Neural cell (in vitro differentiated cells): ENCODE results near the gene HERPUD1. TPM values are rescaled to one million over a fixed set of nuclear protein-coding genes. Genes with fewer than 3 reads are reported as not detected.

Experiments used
- H2AFZ ChIP-seq: fragments of 200-600, 300-800 bp; sonication (generic), shearing (Covaris generic); 2 replicates; pipeline ENCODE4 v1.6.0; 2014; ENCODE audit warnings: low read depth, mild to moderate bottlenecking, antibody characterized with exemption, low read length, moderate library complexity
- H3F3A ChIP-seq: fragments of 200-600 bp; shearing (Covaris generic); 2 replicates; pipeline ENCODE4 v1.6.1; 2016; ENCODE audit warnings: mild to moderate bottlenecking, moderate library complexity, mixed read lengths, antibody characterized with exemption, low read length; ENCODE audit not compliant: insufficient read depth, poor library complexity, severe bottlenecking
- H3K27ac ChIP-seq: fragments of 200-600, 300-800 bp; sonication (generic), shearing (Covaris generic); 2 replicates; pipeline ENCODE4 v1.5.1; 2014; ENCODE audit warnings: mild to moderate bottlenecking, low read length, moderate library complexity
- H3K27me3 ChIP-seq: fragments of 300-800, 200-600 bp; sonication (generic), shearing (Covaris generic); 2 replicates; pipeline ENCODE4 v1.6.0; 2014; ENCODE audit warnings: mild to moderate bottlenecking, low read depth, low read length, moderate library complexity; ENCODE audit not compliant: insufficient read depth
- H3K36me3 ChIP-seq: fragments of 300-800, 200-600 bp; sonication (generic), shearing (Covaris generic); 2 replicates; pipeline ENCODE4 v1.5.1; 2014; ENCODE audit warnings: mild to moderate bottlenecking, antibody characterized with exemption, low read length, moderate library complexity; ENCODE audit not compliant: insufficient read depth
- H3K4me2 ChIP-seq: fragments of 300-800, 200-600 bp; sonication (generic), shearing (Covaris generic); 2 replicates; pipeline ENCODE4 v1.6.0; 2014; ENCODE audit warnings: mild to moderate bottlenecking, low read length
- H3K4me3 ChIP-seq: fragments of 300-800, 200-600 bp; sonication (generic), shearing (Covaris generic); 2 replicates; pipeline ENCODE4 v1.5.1; 2014; ENCODE audit warnings: mild to moderate bottlenecking, low read length, moderate library complexity
- H3K79me2 ChIP-seq: fragments of 200-600 bp; shearing (Covaris generic); replicated peaks from 2 replicates; pipeline ENCODE4 v1.6.0; 2014; ENCODE audit warnings: mild to moderate bottlenecking, low read length, moderate library complexity; ENCODE audit not compliant: insufficient read depth
- H3K9ac ChIP-seq: fragments of 300-800, 200-600 bp; sonication (generic), shearing (Covaris generic); 2 replicates; pipeline ENCODE4 v1.6.1; 2016; ENCODE audit warnings: mild to moderate bottlenecking, low read length, mixed read lengths
- H3K9me2 ChIP-seq: fragments of 200-600 bp; shearing (Covaris generic); 2 replicates; pipeline ENCODE4 v1.6.1; 2016; ENCODE audit warnings: mild to moderate bottlenecking, low read length, mixed read lengths; ENCODE audit not compliant: insufficient read depth
- H3K9me3 ChIP-seq: fragments of 200-600, 300-800 bp; sonication (generic), shearing (Covaris generic); 2 replicates; pipeline ENCODE4 v1.6.1; 2016; ENCODE audit warnings: mild to moderate bottlenecking, mixed run types, low read length, moderate library complexity, mixed read lengths
- H4K20me1 ChIP-seq: fragments of 200-600 bp; shearing (Covaris generic); 2 replicates; pipeline ENCODE4 v1.6.1; 2016; ENCODE audit warnings: mild to moderate bottlenecking, mixed run types; ENCODE audit not compliant: insufficient read depth
- EP300 ChIP-seq: fragments of 450-650 bp; conservative IDR thresholded peaks from 2 replicates; pipeline ENCODE4 v1.6.1; 2014; ENCODE audit warnings: antibody characterized with exemption, mild to moderate bottlenecking, moderate library complexity; ENCODE audit not compliant: poor library complexity, severe bottlenecking
- EZH2 ChIP-seq: fragments of 200-600, 300-800 bp; shearing (Covaris generic), sonication (generic); IDR thresholded peaks from 2 replicates; pipeline ENCODE4 v1.6.1; 2014; ENCODE audit warnings: antibody characterized with exemption, low read length, borderline replicate concordance, mild to moderate bottlenecking; ENCODE audit not compliant: insufficient read depth, poor library complexity, severe bottlenecking
- MXI1 ChIP-seq: fragments of 450-650 bp; conservative IDR thresholded peaks from 2 replicates; pipeline ENCODE4 v1.6.1; 2014; ENCODE audit warnings: antibody characterized with exemption, mild to moderate bottlenecking; ENCODE audit not compliant: poor library complexity, severe bottlenecking
- POLR2AphosphoS5 ChIP-seq: IDR thresholded peaks from 2 replicates; pipeline ENCODE4 v1.6.1; 2012
- RAD21 ChIP-seq: fragments of 450-650 bp; conservative IDR thresholded peaks from 2 replicates; pipeline ENCODE4 v1.6.1; 2014; ENCODE audit warnings: antibody characterized with exemption, mild to moderate bottlenecking, moderate library complexity
- SMC3 ChIP-seq: fragments of 450-650 bp; conservative IDR thresholded peaks from 2 replicates; pipeline ENCODE4 v1.6.1; 2014; ENCODE audit warnings: antibody characterized with exemption, mild to moderate bottlenecking, moderate library complexity; ENCODE audit not compliant: poor library complexity
- TAF1 ChIP-seq: IDR thresholded peaks from 2 replicates; pipeline ENCODE4 v1.6.1; 2012; ENCODE audit warnings: low read depth
- polyA plus RNA-seq: library from polyadenylated mRNA; depleted of rRNA; stranded (reverse); fragments of >200 nt; gene quantifications from 2 replicates; pipeline ENCODE4 v1.2.3, GENCODE V29; 2014
- TF ChIP-seq, protein P1 (sequence below): IDR thresholded peaks from 2 replicates; pipeline ENCODE4 v1.6.1; 2012; ENCODE audit warnings: borderline replicate concordance
- TF ChIP-seq, protein P2 (sequence below): fragments of 450-650 bp; IDR thresholded peaks from 2 replicates; pipeline ENCODE4 v1.5.1; 2014; ENCODE audit warnings: antibody characterized with exemption, mild to moderate bottlenecking, moderate library complexity; ENCODE audit not compliant: poor library complexity, severe bottlenecking

HERPUD1 gene
- polyA plus RNA-seq, 1 donor from 2014 or later, result 76.0 TPM

DNA sequence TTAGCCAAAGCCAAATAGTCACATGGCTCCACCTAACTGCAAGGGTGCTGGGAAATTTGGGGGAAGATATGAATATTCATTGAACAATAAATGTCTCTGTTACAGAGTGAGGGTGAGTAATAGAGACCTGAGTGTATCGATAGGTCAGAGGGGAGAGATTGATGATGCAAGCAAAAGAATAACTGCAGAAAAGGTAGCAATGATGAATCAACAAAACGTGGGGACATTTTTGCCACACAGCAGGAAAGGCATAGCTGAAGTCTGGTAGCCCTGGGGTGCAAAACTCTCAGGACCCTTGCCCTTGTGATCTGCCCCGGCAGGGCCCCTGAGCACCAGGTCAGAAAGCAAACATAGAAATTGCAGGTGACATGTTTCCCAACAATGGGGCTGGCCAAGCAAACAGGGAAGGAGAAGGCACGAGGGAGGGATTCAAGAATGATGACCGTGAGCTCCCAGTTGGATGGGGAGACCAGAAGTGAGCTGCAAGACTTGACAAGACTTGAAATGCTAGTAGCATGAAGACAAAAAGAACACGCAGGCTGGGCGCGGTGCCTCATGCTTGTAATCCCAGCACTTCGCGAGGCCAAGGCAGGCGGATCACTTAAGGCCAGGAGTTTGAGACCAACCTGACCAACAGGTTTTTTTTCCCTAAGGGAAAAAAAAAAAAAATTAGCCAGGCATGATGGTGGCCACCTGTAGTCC lies 12.7 kb upstream of the HERPUD1 start:
- Histone ChIP-seq H3K27ac (no peak overlapping the region), H3K79me2 (no peaks in the 10 kb centered on the region), H3F3A (no peaks in the 10 kb centered on the region), H3K4me2 (no peak overlapping the region), H3K9ac (no peak overlapping the region), H3K9me2 (no peaks in the 10 kb centered on the region), H3K27me3 (no peaks in the 10 kb centered on the region), H3K4me3 (no peak overlapping the region), H3K36me3 (no peaks in the 10 kb centered on the region), H4K20me1 (no peaks in the 10 kb centered on the region), H3K9me3 (no peaks in the 10 kb centered on the region), H2AFZ (no peak overlapping the region)
- TF ChIP-seq MXI1 (no peak), POLR2AphosphoS5 (no peak), EP300 (no peak)
- TF ChIP-seq, protein P1, sequence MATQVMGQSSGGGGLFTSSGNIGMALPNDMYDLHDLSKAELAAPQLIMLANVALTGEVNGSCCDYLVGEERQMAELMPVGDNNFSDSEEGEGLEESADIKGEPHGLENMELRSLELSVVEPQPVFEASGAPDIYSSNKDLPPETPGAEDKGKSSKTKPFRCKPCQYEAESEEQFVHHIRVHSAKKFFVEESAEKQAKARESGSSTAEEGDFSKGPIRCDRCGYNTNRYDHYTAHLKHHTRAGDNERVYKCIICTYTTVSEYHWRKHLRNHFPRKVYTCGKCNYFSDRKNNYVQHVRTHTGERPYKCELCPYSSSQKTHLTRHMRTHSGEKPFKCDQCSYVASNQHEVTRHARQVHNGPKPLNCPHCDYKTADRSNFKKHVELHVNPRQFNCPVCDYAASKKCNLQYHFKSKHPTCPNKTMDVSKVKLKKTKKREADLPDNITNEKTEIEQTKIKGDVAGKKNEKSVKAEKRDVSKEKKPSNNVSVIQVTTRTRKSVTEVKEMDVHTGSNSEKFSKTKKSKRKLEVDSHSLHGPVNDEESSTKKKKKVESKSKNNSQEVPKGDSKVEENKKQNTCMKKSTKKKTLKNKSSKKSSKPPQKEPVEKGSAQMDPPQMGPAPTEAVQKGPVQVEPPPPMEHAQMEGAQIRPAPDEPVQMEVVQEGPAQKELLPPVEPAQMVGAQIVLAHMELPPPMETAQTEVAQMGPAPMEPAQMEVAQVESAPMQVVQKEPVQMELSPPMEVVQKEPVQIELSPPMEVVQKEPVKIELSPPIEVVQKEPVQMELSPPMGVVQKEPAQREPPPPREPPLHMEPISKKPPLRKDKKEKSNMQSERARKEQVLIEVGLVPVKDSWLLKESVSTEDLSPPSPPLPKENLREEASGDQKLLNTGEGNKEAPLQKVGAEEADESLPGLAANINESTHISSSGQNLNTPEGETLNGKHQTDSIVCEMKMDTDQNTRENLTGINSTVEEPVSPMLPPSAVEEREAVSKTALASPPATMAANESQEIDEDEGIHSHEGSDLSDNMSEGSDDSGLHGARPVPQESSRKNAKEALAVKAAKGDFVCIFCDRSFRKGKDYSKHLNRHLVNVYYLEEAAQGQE, result no peak

DNA sequence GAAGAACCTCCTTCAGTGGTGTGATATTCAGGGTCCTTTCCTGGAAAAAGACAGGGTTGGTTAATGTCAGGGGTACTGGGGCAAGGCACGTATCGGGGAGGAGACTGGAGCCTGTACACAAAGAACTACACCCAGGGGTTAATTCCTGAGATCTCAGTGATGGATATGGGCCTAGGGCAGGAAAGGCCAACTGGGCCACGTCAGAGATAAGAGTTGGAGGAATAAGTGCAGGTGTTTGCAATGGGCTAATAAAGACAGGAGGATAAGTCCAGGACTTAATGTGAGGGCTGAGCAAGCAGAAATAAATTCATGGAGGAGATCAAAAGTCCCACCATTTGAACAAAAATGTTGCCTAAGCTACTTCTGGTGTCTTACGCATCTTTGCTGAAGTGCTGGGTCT lies 10.4 kb upstream of the HERPUD1 start:
- H3K4me3 ChIP-seq, result no peak overlapping the region
- H3K79me2 ChIP-seq, result no peaks in the 10 kb centered on the region
- no peak overlapping the region for H3K4me2 ChIP-seq
- H3K36me3 ChIP-seq, result no peaks in the 10 kb centered on the region
- H3K9me3 ChIP-seq, result no peaks in the 10 kb centered on the region
- no peaks in the 10 kb centered on the region for H3K27me3 ChIP-seq
- H3F3A ChIP-seq, result no peaks in the 10 kb centered on the region
- no peak overlapping the region for H2AFZ ChIP-seq
- H4K20me1 ChIP-seq, result no peaks in the 10 kb centered on the region
- H3K27ac ChIP-seq, result no peak overlapping the region
- no peaks in the 10 kb centered on the region for H3K9me2 ChIP-seq
- no peak overlapping the region for H3K9ac ChIP-seq
- TF ChIP-seq, protein P1, result no peak
- TF ChIP-seq EZH2 (no peak), TAF1 (no peak), RAD21 (no peak), SMC3 (no peak), EP300 (no peak), MXI1 (no peak)
- TF ChIP-seq, protein P2, sequence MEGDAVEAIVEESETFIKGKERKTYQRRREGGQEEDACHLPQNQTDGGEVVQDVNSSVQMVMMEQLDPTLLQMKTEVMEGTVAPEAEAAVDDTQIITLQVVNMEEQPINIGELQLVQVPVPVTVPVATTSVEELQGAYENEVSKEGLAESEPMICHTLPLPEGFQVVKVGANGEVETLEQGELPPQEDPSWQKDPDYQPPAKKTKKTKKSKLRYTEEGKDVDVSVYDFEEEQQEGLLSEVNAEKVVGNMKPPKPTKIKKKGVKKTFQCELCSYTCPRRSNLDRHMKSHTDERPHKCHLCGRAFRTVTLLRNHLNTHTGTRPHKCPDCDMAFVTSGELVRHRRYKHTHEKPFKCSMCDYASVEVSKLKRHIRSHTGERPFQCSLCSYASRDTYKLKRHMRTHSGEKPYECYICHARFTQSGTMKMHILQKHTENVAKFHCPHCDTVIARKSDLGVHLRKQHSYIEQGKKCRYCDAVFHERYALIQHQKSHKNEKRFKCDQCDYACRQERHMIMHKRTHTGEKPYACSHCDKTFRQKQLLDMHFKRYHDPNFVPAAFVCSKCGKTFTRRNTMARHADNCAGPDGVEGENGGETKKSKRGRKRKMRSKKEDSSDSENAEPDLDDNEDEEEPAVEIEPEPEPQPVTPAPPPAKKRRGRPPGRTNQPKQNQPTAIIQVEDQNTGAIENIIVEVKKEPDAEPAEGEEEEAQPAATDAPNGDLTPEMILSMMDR, result no peak
